GM21367 (cell line): ENCODE results near the gene CCDC138.

Experiments
- ATAC-seq: cut with Tn5 transposase; IDR thresholded peaks from one replicate; pipeline ENCODE4 v1.9.1; 2021; ENCODE audit not compliant: unreplicated experiment

The CCDC138 gene

GRCh38 chr2:108918156-108918874 is 131.7 kb downstream of the CCDC138 start:
- ATAC-seq = no peak

GRCh38 chr2:108918941-108919341 is 132.4 kb downstream of the CCDC138 start:
- no peak for ATAC-seq

GRCh38 chr2:108919571-108920373 is 133.2 kb downstream of the CCDC138 start:
- no peak for ATAC-seq

DNA sequence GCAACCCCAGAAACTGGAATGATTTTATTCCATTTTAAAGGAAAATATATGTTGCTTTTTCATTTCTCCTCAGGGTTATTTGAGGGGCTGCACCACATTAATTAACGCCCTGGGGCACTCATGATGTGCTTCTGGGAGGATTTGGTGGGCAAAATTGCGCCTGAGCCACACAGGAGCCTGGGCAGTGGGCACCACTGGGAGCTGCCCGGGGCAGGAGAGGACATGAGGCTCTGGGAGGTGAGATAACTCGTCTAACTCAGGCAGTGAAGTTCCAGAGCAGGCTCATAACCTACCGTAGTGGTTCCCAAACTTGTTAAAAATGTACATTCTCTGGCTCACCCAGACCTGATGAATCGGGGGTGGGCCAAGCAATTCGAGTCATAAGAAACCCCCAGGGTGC is 134.1 kb downstream of the CCDC138 start:
- ATAC-seq = no peak

DNA sequence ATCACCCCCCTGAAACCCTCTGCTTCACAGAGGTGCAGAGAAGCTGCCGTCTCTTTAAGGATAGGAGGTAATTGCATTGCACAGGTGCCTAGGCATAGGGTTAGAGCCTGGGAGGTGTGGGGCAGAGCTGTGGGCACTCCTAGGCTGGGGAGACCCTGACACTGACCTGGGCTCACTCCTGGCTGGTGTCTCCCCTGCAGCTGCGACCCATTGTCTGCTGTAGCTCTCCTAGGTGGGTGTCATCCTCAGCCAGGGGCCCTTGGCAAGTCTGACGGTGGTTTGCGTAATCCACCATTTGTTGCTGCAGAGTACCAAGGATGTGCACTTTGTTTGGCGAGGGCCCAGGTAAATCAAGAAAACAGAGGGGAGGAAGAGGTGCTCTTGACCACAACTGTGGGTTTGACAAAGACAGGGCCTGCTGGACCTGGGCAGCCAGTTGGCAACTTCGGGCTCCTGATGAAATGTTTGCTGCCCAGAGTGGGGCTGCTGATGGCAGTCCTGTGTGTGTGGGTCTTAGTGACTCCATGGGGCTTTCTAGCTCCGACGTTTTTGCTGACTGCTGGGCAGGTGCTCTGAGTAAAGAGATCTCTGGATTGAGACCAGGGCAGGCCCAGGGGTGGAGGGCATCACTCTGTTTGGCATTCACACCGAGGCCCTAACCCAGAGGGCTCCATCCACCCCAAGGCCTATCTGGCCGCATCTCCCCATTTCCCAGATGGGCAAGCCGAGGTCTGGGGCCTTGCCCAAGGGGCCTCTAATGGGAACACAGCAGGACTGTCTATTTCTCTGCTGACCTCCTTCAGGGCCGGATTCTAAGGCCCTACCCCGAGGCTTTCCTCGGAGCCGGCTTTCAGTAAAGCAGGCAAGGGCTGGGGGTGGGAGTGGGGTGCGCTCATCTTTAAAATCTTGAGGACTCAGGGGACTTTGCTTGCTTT is 134.8 kb downstream of the CCDC138 start:
- no peak for ATAC-seq

DNA sequence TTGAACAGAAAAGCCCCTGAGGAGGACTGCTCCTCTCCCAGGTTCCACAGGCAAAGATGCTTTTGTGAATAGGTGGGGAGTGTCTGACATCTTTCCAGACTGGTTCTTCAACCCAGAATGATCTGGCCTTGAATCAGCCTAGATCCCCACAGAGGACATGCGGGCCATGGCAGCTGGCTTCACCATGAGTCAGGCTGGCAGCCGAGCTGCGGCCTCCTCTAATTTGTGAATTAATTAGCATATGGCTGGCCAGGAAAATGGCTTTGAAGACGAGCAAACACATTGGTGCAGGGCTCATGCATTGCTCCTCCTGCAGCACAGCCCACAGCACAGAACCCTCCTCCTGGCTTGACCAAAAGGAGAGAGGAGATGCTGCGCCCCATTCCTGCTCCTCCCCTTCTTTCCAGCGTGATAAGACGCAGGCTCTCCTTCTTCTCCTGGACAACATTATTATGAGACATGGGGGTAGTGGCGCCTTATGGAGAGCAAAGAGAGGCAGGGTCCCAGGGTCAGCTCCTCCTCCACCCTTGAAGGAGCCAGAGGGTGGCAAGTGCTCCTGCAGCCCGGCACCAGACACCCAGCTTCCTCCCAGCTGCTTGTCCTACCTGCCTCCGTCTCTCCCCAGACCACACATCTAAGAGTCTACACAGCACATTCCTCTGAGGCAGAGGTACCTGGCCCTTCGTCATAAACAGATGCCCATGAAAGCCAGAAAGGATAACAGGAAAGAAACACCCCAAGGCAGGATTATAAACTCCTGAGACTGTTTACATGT is 135.8 kb downstream of the CCDC138 start:
- no peak for ATAC-seq

DNA sequence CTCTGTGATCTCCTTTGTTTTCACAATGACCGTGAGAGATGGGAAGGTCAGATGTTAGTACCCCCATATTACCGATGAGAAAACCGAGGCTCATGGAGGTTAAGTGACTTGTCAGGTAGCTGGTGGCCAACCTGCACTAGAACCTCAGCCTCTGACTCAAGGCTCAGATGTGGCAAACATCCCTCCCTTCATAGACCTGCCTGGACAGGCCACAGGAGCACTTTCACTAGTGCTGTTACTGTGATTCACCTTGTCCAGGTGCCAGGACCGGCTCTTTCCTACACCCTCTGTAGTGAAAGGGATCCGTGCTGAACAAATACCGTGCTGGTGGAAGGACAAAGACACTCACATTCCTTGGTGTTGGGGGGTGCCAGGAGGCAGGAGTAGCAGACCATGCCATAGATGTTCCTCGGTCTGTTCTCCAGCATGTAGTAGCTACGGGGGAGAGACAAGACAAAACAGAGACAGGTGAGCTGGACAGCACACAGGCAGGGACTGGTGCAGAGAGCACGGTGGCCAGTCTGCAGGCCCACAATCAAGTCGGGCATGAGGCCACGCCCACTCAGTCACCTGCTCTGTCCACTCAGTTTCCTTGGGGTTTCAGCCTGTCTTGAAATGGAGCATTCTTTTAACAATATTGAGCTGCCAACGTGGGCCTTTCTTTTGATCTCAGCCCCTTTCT is 136.6 kb downstream of the CCDC138 start:
- ATAC-seq = no peak

GRCh38 chr2:108923736-108924579 is 137.4 kb downstream of the CCDC138 start:
- ATAC-seq = no peak

- ATAC-seq = no peak
These were observed 138.1 kb downstream of the CCDC138 start for GRCh38 chr2:108924580-108925251.

GRCh38 chr2:108925286-108925685 is 138.7 kb downstream of the CCDC138 start:
- no peak for ATAC-seq

DNA sequence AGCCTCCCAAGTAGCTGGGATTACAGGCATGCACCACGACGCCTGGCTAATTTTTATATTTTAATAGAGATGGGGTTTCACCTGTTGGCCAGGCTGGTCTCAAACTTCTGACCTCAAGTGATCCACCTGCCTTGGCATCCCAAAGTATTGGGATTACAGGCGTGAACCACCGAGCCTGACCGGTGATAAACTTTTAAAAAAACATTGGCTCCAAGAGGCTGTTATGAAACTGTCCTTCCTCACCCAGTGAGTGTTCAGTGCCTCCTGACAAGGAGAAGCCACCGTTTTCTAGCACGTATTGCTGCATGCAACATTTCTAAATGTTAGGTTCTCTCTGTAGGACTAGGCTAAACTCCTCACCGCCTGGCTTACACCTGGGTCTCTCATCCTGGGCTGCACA is 139.2 kb downstream of the CCDC138 start:
- no peak for ATAC-seq
